ENCODE measurements around the gene DLG1. TPM values are rescaled to one million over a fixed set of nuclear protein-coding genes. Genes with fewer than 3 reads are reported as not detected.

The DLG1 gene
- total and polyA plus RNA-seq, 8 donors = 17.9 to 173 (median 92.9) TPM

- peaks cover 26 to 71% (median 51%) of the 10 kb centered on the region in 4 donors for H3K4me1 ChIP-seq
- H3K36me3 ChIP-seq = peaks cover 0 to 2% (median 0%) of the 10 kb centered on the region in 4 donors
- H3K9me3 ChIP-seq = no peaks in the 10 kb centered on the region
- no peak overlapping the region for H3K27ac ChIP-seq
- 39 to 56% (median 49%) methylated on average over 3 of the region's 3 CpGs for WGBS, 5 donors
- intact Hi-C loops (cut with DNase I; ENCODE audit: low total_unique reads) = no loop called here
- no peaks in the 10 kb centered on the region for H3K27me3 ChIP-seq
- TF ChIP-seq CTCF (IDR thresholded peaks at IDR 0.05) (no peak), POLR2AphosphoS5 (IDR thresholded peaks at IDR 0.05) (no peak), EP300 (IDR thresholded peaks at IDR 0.05) (no peak), POLR2A (IDR thresholded peaks at IDR 0.05) (no peak)
- no peak for DNase-seq
- no peak overlapping the region for H3K4me3 ChIP-seq
Observed at GRCh38 chr3:197226179-197226578, 72.2 kb downstream of the DLG1 start.

- intact Hi-C loops (cut with DNase I; ENCODE audit: low total_unique reads) = no loop called here
- WGBS, 5 donors = 76 to 86% (median 83%) methylated on average over 1 of the region's 1 CpG
- Histone ChIP-seq H3K27me3 (no peaks in the 10 kb centered on the region), H3K9me3 (no peaks in the 10 kb centered on the region), H3K36me3 (no peaks in the 10 kb centered on the region), H3K27ac (no peak overlapping the region), H3K4me1 (peaks cover 28 to 76% (median 52%) of the 10 kb centered on the region in 4 donors), H3K4me3 (no peak overlapping the region)
- DNase-seq = no peak
- TF ChIP-seq CTCF (IDR thresholded peaks at IDR 0.05) = no peak
- no peak for TF ChIP-seq EP300 (IDR thresholded peaks at IDR 0.05)
- TF ChIP-seq POLR2A (IDR thresholded peaks at IDR 0.05) = no peak
- TF ChIP-seq POLR2AphosphoS5 (IDR thresholded peaks at IDR 0.05) = no peak
Observed at GRCh38 chr3:197225579-197225978, 72.8 kb downstream of the DLG1 start.

GRCh38 chr3:197224034-197224444, 74.4 kb downstream of the DLG1 start:
- no peaks in the 10 kb centered on the region for H3K27me3 ChIP-seq
- no peaks in the 10 kb centered on the region for H3K36me3 ChIP-seq
- intact Hi-C loops (cut with DNase I; ENCODE audit: low total_unique reads) = no loop called here
- H3K27ac ChIP-seq = no peak overlapping the region
- no peaks in the 10 kb centered on the region for H3K9me3 ChIP-seq
- TF ChIP-seq CTCF (IDR thresholded peaks at IDR 0.05) = peak in 4 of 7 experiments; percentile 31 to 44 (median 33)
- no peak for TF ChIP-seq POLR2AphosphoS5 (IDR thresholded peaks at IDR 0.05)
- peaks cover 26 to 63% (median 45%) of the 10 kb centered on the region in 4 donors for H3K4me1 ChIP-seq
- peak in 1 of 2 donors; percentile 77 for DNase-seq
- no peak overlapping the region for H3K4me3 ChIP-seq

GRCh38 chr3:197222937-197223370, 75.5 kb downstream of the DLG1 start:
- Histone ChIP-seq H3K27me3 (no peaks in the 10 kb centered on the region), H3K27ac (no peak overlapping the region), H3K4me3 (no peak overlapping the region), H3K9me3 (no peaks in the 10 kb centered on the region), H3K36me3 (no peaks in the 10 kb centered on the region), H3K4me1 (peaks cover 21 to 62% (median 41%) of the 10 kb centered on the region in 4 donors)
- intact Hi-C loops (cut with DNase I; ENCODE audit: low total_unique reads) = no loop called here
- DNase-seq = peak in 1 of 2 donors; percentile 9
- 27 to 43% (median 32%) methylated on average over 5 of the region's 5 CpGs for WGBS, 5 donors
- TF ChIP-seq EP300 (IDR thresholded peaks at IDR 0.05) (no peak), POLR2A (IDR thresholded peaks at IDR 0.05) (no peak)

- Histone ChIP-seq H3K36me3 (no peaks in the 10 kb centered on the region), H3K27ac (no peak overlapping the region), H3K27me3 (no peaks in the 10 kb centered on the region), H3K4me1 (peaks cover 15 to 72% (median 40%) of the 10 kb centered on the region in 4 donors), H3K9me3 (no peaks in the 10 kb centered on the region), H3K4me3 (no peak overlapping the region)
- DNase-seq = no peak
- intact Hi-C loops (cut with DNase I; ENCODE audit: low total_unique reads) = no loop called here
- TF ChIP-seq POLR2AphosphoS5 (IDR thresholded peaks at IDR 0.05) = no peak
- no peak for TF ChIP-seq CTCF (IDR thresholded peaks at IDR 0.05)
- no peak for TF ChIP-seq EP300 (IDR thresholded peaks at IDR 0.05)
- TF ChIP-seq POLR2A (IDR thresholded peaks at IDR 0.05) = no peak
- WGBS, 5 donors = 85 to 95% (median 90%) methylated on average over 6 of the region's 6 CpGs
Observed at GRCh38 chr3:197219619-197220018, 78.8 kb downstream of the DLG1 start.

Measured in stomach (tissue), 9 donors.